RWPE1 (cell line): Measurements from ENCODE around the gene DNAI1.

Experiments used
- CTCF ChIA-PET: fragments of 350-600 bp; sonication (Branson Sonifier 250); formaldehyde crosslinking; extraction: SDS; loops from one replicate; lab custom pipeline; 2021; lab: Yijun Ruan, JAX
- POLR2A ChIA-PET: fragments of 400-600 bp; formaldehyde crosslinking; extraction: SDS; loops from one replicate; lab custom pipeline; 2020; ENCODE audit warnings: antibody characterized with exemption; ENCODE audit not compliant: low non-redundant PET; lab: Yijun Ruan, JAX
- DNase-seq: peaks from one replicate; pipeline ENCODE4 v3.0.0; 2012; ENCODE audit warnings: low spot score
- H3K27ac ChIP-seq: fragments of 450-650 bp; 2 replicates; pipeline ENCODE4 v1.5.1; 2017
- CTCF ChIP-seq: fragments of 450-650 bp; conservative IDR thresholded peaks from 2 replicates; pipeline ENCODE4 v1.5.1; 2017; ENCODE audit warnings: low read depth, mild to moderate bottlenecking

DNAI1 gene

GRCh38 chr9:34502891-34503290, 44.3 kb downstream of the DNAI1 start:
- TF ChIP-seq CTCF: no peak
- peak overlapping the region; percentile 19; the same call in 1 of the 2 replicates for H3K27ac ChIP-seq
- DNase-seq: no peak
- CTCF ChIA-PET: interaction anchor here (1.4 to 1.8 kb wide), 2 partner anchors 45 to 99 kb away, joined by 4 to 8 read pairs; no protein-coding TSS in a partner anchor
- POLR2A ChIA-PET: no interaction called here

GRCh38 chr9:34503406-34503805, 44.8 kb downstream of the DNAI1 start:
- ChIA-PET CTCF (interaction anchor here (0.5 to 1.8 kb wide), 5 partner anchors 29 to 100 kb away, joined by 3 to 8 read pairs (median 4); no protein-coding TSS in a partner anchor), POLR2A (no interaction called here)
- H3K27ac ChIP-seq: no peak overlapping the region
- TF ChIP-seq CTCF: no peak
- DNase-seq: no peak

GRCh38 chr9:34505370-34506120, 46.9 kb downstream of the DNAI1 start:
- no peak for TF ChIP-seq CTCF
- ChIA-PET CTCF (interaction anchor here (0.8 to 0.9 kb wide), 3 partner anchors 43 to 86 kb away, joined by 3 to 5 read pairs (median 4); no protein-coding TSS in a partner anchor), POLR2A (interaction anchor here (0.6 kb wide), 1 partner anchor 33 kb away, joined by 8 read pairs; no protein-coding TSS in a partner anchor)
- DNase-seq: no peak
- no peak overlapping the region for H3K27ac ChIP-seq

GRCh38 chr9:34506623-34507022, 48.0 kb downstream of the DNAI1 start:
- ChIA-PET POLR2A (no interaction called here), CTCF (interaction anchor here (0.7 to 0.8 kb wide), 3 partner anchors 42 to 102 kb away, joined by 3 to 4 read pairs (median 3); no protein-coding TSS in a partner anchor)
- H3K27ac ChIP-seq: no peak overlapping the region
- no peak for DNase-seq
- TF ChIP-seq CTCF: no peak

- ChIA-PET CTCF (interaction anchor here (0.5 to 0.7 kb wide), 2 partner anchors 103 to 107 kb away, joined by 3 to 5 read pairs; no protein-coding TSS in a partner anchor), POLR2A (no interaction called here)
- DNase-seq: no peak
- TF ChIP-seq CTCF: no peak
- H3K27ac ChIP-seq: no peak overlapping the region
Observed at GRCh38 chr9:34507556-34507955, 49.0 kb downstream of the DNAI1 start.

- no peak for DNase-seq
- CTCF ChIA-PET: no interaction called here
- TF ChIP-seq CTCF: no peak
- POLR2A ChIA-PET: no interaction called here
- no peak overlapping the region for H3K27ac ChIP-seq
Observed at GRCh38 chr9:34507966-34508365, 49.4 kb downstream of the DNAI1 start.
